CD8-positive, alpha-beta memory T cell (primary cell): Measurements from ENCODE around the gene CHRND. TPM values are rescaled to one million over a fixed set of nuclear protein-coding genes. Genes with fewer than 3 reads are reported as not detected.

Experiments used
- CTCF ChIA-PET: fragments of 350-600 bp; sonication (Branson Sonifier 250); formaldehyde crosslinking; loops from one replicate; lab custom pipeline; 2021; ENCODE audit warnings: antibody characterized with exemption; lab: Charles Lee
- POLR2A ChIA-PET: fragments of 350-600 bp; sonication (Branson Sonifier 250); formaldehyde crosslinking; loops from one replicate; lab custom pipeline; 2021; ENCODE audit warnings: antibody characterized with exemption; lab: Charles Lee
- DNase-seq, 5 donors: peaks; one replicate each; pipeline versions ENCODE4 v3.0.0 to v3.0.0-alpha.2; 2020 to 2022; ENCODE audit warnings: mixed read lengths in 1 of 5
- H3K27ac ChIP-seq: one replicate; pipeline ENCODE4 v1.7.0; 2013; ENCODE audit warnings: low read depth, mild to moderate bottlenecking, low read length, moderate library complexity
- H3K27me3 ChIP-seq: 2 replicates; pipeline ENCODE4 v1.7.0; 2013; ENCODE audit warnings: low read length, mild to moderate bottlenecking; ENCODE audit not compliant: insufficient read depth, poor library complexity, severe bottlenecking
- H3K36me3 ChIP-seq: 2 replicates; pipeline ENCODE4 v1.7.0; 2013; ENCODE audit warnings: mild to moderate bottlenecking, low read length, moderate library complexity; ENCODE audit not compliant: insufficient read depth
- H3K4me1 ChIP-seq: 2 replicates; pipeline ENCODE4 v1.7.0; 2013; ENCODE audit warnings: mild to moderate bottlenecking, low read length, moderate library complexity; ENCODE audit not compliant: insufficient read depth
- H3K4me3 ChIP-seq: 2 replicates; pipeline ENCODE4 v1.7.0; 2013; ENCODE audit warnings: mild to moderate bottlenecking, low read length
- H3K9me3 ChIP-seq: 2 replicates; pipeline ENCODE4 v1.7.0; 2013; ENCODE audit warnings: mild to moderate bottlenecking, low read length
- H3K27ac Mint-ChIP-seq, 8 donors: one replicate each; pipeline ENCODE4 v1.8.0; 2020 to 2021; ENCODE audit warnings: mixed read lengths in 8 of 8, mild to moderate bottlenecking in 6 of 8, inconsistent platforms in 3 of 8, moderate library complexity in 3 of 8
- H3K27me3 Mint-ChIP-seq, 2 donors: one replicate each; pipeline ENCODE4 v1.8.0; 2020 to 2021; ENCODE audit warnings: mixed read lengths in 2 of 2, mild to moderate bottlenecking in 1 of 2, moderate library complexity in 1 of 2
- H3K36me3 Mint-ChIP-seq, 3 donors: one replicate each; pipeline ENCODE4 v1.8.0; 2020 to 2021; ENCODE audit warnings: mixed read lengths in 3 of 3, inconsistent platforms in 1 of 3, mild to moderate bottlenecking in 1 of 3
- H3K4me1 Mint-ChIP-seq, 3 donors: one replicate each; pipeline ENCODE4 v1.8.0; 2020 to 2021; ENCODE audit warnings: mixed read lengths in 3 of 3, inconsistent platforms in 1 of 3, mild to moderate bottlenecking in 1 of 3
- H3K4me3 Mint-ChIP-seq, 7 donors: one replicate each; pipeline ENCODE4 v1.8.0; 2020 to 2021; ENCODE audit warnings: mixed read lengths in 7 of 7, mild to moderate bottlenecking in 6 of 7, moderate library complexity in 4 of 7, inconsistent platforms in 2 of 7
- H3K9me3 Mint-ChIP-seq, 5 donors: one replicate each; pipeline ENCODE4 v1.8.0; 2020 to 2022; ENCODE audit warnings: mixed read lengths in 5 of 5, mild to moderate bottlenecking in 3 of 5, moderate library complexity in 2 of 5, inconsistent platforms in 1 of 5
- polyA plus RNA-seq: library from polyadenylated mRNA; unstranded; fragments of 300-500 nt; fragmentation: Illumina TruSeq; gene quantifications from one replicate; pipeline ENCODE4 v1.2.3, GENCODE V29; 2021
- total RNA-seq, 2 experiments: library from RNA; stranded (reverse); gene quantifications; one replicate each; pipeline ENCODE4 v1.2.3, GENCODE V29; 2021

CHRND gene
- total and polyA plus RNA-seq, 3 experiments from 2014 or later = not detected

- H3K9me3 Mint-ChIP-seq = no peaks in the 10 kb centered on the region
- H3K27ac Mint-ChIP-seq = no peak overlapping the region
- H3K4me3 ChIP-seq = no peak overlapping the region
- ChIA-PET POLR2A (no interaction called here), CTCF (interaction anchor here (1.0 to 1.5 kb wide), 2 partner anchors 9 to 11 kb away, joined by 3 read pairs; no protein-coding TSS in a partner anchor)
- no peak overlapping the region for H3K4me3 Mint-ChIP-seq
- H3K27me3 Mint-ChIP-seq = peaks cover 12 to 33% of the 10 kb centered on the region in 2 donors
- no peaks in the 10 kb centered on the region for H3K27me3 ChIP-seq
- H3K4me1 Mint-ChIP-seq = no peaks in the 10 kb centered on the region
- H3K4me1 ChIP-seq = no peaks in the 10 kb centered on the region
- no peaks in the 10 kb centered on the region for H3K36me3 Mint-ChIP-seq
- no peak for DNase-seq
- no peaks in the 10 kb centered on the region for H3K9me3 ChIP-seq
- H3K36me3 ChIP-seq = no peaks in the 10 kb centered on the region
- no peak overlapping the region for H3K27ac ChIP-seq
These were observed 10.3 kb upstream of the CHRND start for GRCh38 chr2:232515639-232516038.

- Histone ChIP-seq H3K9me3 (no peaks in the 10 kb centered on the region), H3K27ac (no peak overlapping the region), H3K4me1 (no peaks in the 10 kb centered on the region), H3K4me3 (no peak overlapping the region), H3K36me3 (no peaks in the 10 kb centered on the region), H3K27me3 (peaks cover 3% of the 10 kb centered on the region)
- Mint-ChIP-seq H3K9me3 (no peaks in the 10 kb centered on the region), H3K27me3 (peaks cover 14 to 38% of the 10 kb centered on the region in 2 donors), H3K36me3 (no peaks in the 10 kb centered on the region), H3K4me3 (no peak overlapping the region), H3K27ac (peak overlapping the region in 1 of 8 donors; percentile 57), H3K4me1 (peaks cover 0 to 3% (median 2%) of the 10 kb centered on the region in 3 donors)
- DNase-seq = no peak
- CTCF ChIA-PET = interaction anchor here (1.0 to 1.5 kb wide), 2 partner anchors 10 to 12 kb away, joined by 3 read pairs; no protein-coding TSS in a partner anchor
- POLR2A ChIA-PET = no interaction called here
These were observed 9.4 kb upstream of the CHRND start for GRCh38 chr2:232516551-232516950.

GRCh38 chr2:232518844-232519243, 7.1 kb upstream of the CHRND start:
- H3K36me3 ChIP-seq = no peaks in the 10 kb centered on the region
- DNase-seq = no peak
- peaks cover 15% of the 10 kb centered on the region for H3K27me3 ChIP-seq
- CTCF ChIA-PET = no interaction called here
- H3K4me3 ChIP-seq = no peak overlapping the region
- no peak overlapping the region for H3K27ac Mint-ChIP-seq
- peaks cover 10% of the 10 kb centered on the region for H3K4me1 ChIP-seq
- H3K4me1 Mint-ChIP-seq = peaks cover 5 to 12% (median 8%) of the 10 kb centered on the region in 3 donors
- H3K27ac ChIP-seq = no peak overlapping the region
- no peaks in the 10 kb centered on the region for H3K9me3 ChIP-seq
- no peaks in the 10 kb centered on the region for H3K36me3 Mint-ChIP-seq
- no peaks in the 10 kb centered on the region for H3K9me3 Mint-ChIP-seq
- peak overlapping the region in 1 of 7 donors; percentile 50 for H3K4me3 Mint-ChIP-seq
- H3K27me3 Mint-ChIP-seq = peaks cover 20 to 32% of the 10 kb centered on the region in 2 donors
- POLR2A ChIA-PET = no interaction called here

GRCh38 chr2:232519581-232520438, 6.2 kb upstream of the CHRND start, which contains the start of gene PRSS56:
PRSS56 (plus strand) TSS chr2:232520388; CDS start chr2:232520599, 211 bp downstream.
- H3K27ac Mint-ChIP-seq = no peak within 1 kb of the TSS
- no peak within 1 kb of the TSS for H3K27ac ChIP-seq
- no peaks in the 10 kb centered on the region for H3K9me3 Mint-ChIP-seq
- H3K4me3 Mint-ChIP-seq = no peak within 1 kb of the TSS
- H3K36me3 ChIP-seq = no peaks in the 10 kb centered on the region
- peaks cover 25 to 35% of the 10 kb centered on the region in 2 donors for H3K27me3 Mint-ChIP-seq
- H3K27me3 ChIP-seq = peaks cover 22% of the 10 kb centered on the region
- POLR2A ChIA-PET = no interaction called here
- peaks cover 10% of the 10 kb centered on the region for H3K4me1 ChIP-seq
- H3K9me3 ChIP-seq = no peaks in the 10 kb centered on the region
- CTCF ChIA-PET = interaction anchor here (1.6 kb wide), 1 partner anchor 12 kb away, joined by 6 read pairs; no protein-coding TSS in a partner anchor
- no peaks in the 10 kb centered on the region for H3K36me3 Mint-ChIP-seq
- DNase-seq = no peak
- H3K4me1 Mint-ChIP-seq = peaks cover 8 to 16% (median 8%) of the 10 kb centered on the region in 3 donors
- H3K4me3 ChIP-seq = no peak within 1 kb of the TSS

GRCh38 chr2:232520489-232520888, 5.5 kb upstream of the CHRND start:
- ChIA-PET POLR2A (no interaction called here), CTCF (interaction anchor here (1.6 to 2.4 kb wide), 2 partner anchors 9 to 11 kb away, joined by 6 to 15 read pairs; no protein-coding TSS in a partner anchor)
- peaks cover 22% of the 10 kb centered on the region for H3K27me3 ChIP-seq
- H3K4me1 ChIP-seq = peaks cover 10% of the 10 kb centered on the region
- no peak overlapping the region for H3K27ac Mint-ChIP-seq
- H3K4me1 Mint-ChIP-seq = peaks cover 8 to 16% (median 8%) of the 10 kb centered on the region in 3 donors
- H3K27me3 Mint-ChIP-seq = peaks cover 25 to 36% of the 10 kb centered on the region in 2 donors
- H3K4me3 Mint-ChIP-seq = no peak overlapping the region
- no peak overlapping the region for H3K4me3 ChIP-seq
- no peaks in the 10 kb centered on the region for H3K9me3 ChIP-seq
- H3K27ac ChIP-seq = no peak overlapping the region
- no peaks in the 10 kb centered on the region for H3K36me3 ChIP-seq
- H3K9me3 Mint-ChIP-seq = no peaks in the 10 kb centered on the region
- DNase-seq = no peak
- no peaks in the 10 kb centered on the region for H3K36me3 Mint-ChIP-seq

GRCh38 chr2:232521098-232521497, 4.9 kb upstream of the CHRND start:
- H3K4me1 ChIP-seq = peaks cover 10% of the 10 kb centered on the region
- ChIA-PET CTCF (interaction anchor here (1.6 to 2.4 kb wide), 3 partner anchors 10 to 11 kb away, joined by 6 to 15 read pairs (median 7); no protein-coding TSS in a partner anchor), POLR2A (no interaction called here)
- no peaks in the 10 kb centered on the region for H3K36me3 Mint-ChIP-seq
- no peak overlapping the region for H3K27ac Mint-ChIP-seq
- DNase-seq = no peak
- H3K36me3 ChIP-seq = no peaks in the 10 kb centered on the region
- no peak overlapping the region for H3K4me3 ChIP-seq
- no peaks in the 10 kb centered on the region for H3K9me3 Mint-ChIP-seq
- H3K27ac ChIP-seq = no peak overlapping the region
- H3K9me3 ChIP-seq = no peaks in the 10 kb centered on the region
- H3K4me1 Mint-ChIP-seq = peaks cover 8 to 16% (median 8%) of the 10 kb centered on the region in 3 donors
- peaks cover 22% of the 10 kb centered on the region for H3K27me3 ChIP-seq
- H3K27me3 Mint-ChIP-seq = peaks cover 25 to 36% of the 10 kb centered on the region in 2 donors
- H3K4me3 Mint-ChIP-seq = peak overlapping the region in 2 of 7 donors; percentile 67 to 76

- Mint-ChIP-seq H3K4me3 (peak overlapping the region in 2 of 7 donors; percentile 68 to 78), H3K9me3 (no peaks in the 10 kb centered on the region), H3K27ac (no peak overlapping the region), H3K36me3 (peaks cover 0 to under 1% (median 0%) of the 10 kb centered on the region in 3 donors), H3K4me1 (peaks cover 8 to 16% (median 8%) of the 10 kb centered on the region in 3 donors), H3K27me3 (peaks cover 28 to 42% of the 10 kb centered on the region in 2 donors)
- Histone ChIP-seq H3K36me3 (no peaks in the 10 kb centered on the region), H3K27me3 (peaks cover 22% of the 10 kb centered on the region), H3K9me3 (no peaks in the 10 kb centered on the region), H3K4me3 (no peak overlapping the region), H3K27ac (no peak overlapping the region), H3K4me1 (peaks cover 10% of the 10 kb centered on the region)
- peak; percentile 54 to 67 (median 62) for DNase-seq
- POLR2A ChIA-PET = no interaction called here
- CTCF ChIA-PET = interaction anchor here (0.8 to 2.4 kb wide), 4 partner anchors 10 to 69 kb away, joined by 3 to 15 read pairs (median 5); no protein-coding TSS in a partner anchor
These were observed 3.9 kb upstream of the CHRND start for GRCh38 chr2:232521959-232522622.
